ENCODE measurements around the gene BPIFB4.

Gene BPIFB4

DNA sequence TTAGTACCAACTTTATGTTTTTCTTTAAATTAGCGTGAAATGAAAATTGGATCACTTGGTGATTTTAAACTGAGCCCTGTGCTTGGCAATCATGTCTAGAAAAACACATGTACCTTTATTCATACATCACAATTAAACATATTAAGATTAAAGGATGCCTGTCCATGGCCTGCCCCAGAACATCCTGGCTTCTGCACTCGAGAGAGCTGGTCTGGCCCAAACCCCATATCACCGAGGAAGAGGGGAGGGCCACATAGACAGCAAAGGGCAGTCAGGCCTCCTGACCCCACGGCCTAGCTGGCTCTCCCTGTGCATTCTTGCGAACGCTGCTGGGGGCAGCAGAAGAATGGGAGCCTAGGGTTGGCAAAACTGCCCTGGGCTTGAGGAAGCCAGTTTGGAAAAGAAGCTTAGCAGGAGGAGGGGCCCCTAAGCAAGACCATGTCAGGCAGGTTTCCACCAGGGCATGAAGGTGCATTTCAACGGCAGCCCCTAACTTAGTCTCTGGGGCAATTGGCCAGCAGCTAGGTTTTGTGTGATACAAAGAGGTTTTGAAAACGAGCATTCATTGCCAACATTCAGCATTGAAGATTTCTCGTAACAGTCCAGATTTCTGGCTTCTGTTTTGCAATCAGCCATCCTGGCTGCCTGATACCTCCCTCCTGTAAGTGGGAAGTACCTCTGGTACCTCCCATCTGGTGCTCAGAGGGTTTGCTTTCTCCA, 17.2 kb upstream of the BPIFB4 start:
- DNase-seq (ENCODE audit: low read depth in 3 of 3) = no peak

DNA sequence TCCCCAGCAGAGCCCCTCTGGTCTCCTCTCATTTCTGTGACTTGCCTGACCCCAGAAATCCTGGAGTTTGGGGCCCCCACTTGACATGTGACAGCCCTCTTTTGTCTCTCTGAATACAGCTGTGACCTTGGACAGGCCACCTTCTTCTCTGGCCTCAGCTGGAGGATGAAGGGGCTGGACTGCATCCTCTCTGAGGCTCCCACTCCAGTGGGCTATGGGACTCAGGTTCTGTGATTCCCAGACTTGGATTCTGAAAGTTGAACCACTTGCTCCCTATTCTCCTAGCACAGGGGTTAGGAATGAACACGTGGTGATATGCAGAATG, 16.7 kb upstream of the BPIFB4 start:
- no peak for DNase-seq (ENCODE audit: low read depth in 3 of 3)

DNA sequence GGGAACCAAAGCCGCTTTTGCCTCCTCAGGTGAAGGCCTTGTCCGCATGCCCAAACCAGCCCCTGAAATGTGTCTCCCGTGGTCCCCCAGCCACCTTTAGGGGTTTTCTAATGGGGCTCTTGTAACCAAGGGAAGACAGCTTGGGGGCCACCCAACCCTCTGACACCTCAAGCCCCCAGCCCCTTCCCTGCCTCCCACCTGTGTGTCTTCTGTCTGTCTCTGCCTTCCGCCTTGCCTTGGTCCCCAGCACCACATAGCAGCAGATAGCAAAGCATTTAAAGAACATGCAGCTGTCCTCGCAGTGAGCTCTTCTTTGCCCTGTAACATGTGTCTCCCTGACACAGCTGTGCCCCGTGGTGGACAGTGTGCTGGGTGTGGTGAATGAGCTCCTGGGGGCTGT, 16.2 kb upstream of the BPIFB4 start:
- no peak for DNase-seq (ENCODE audit: low read depth in 3 of 3)

DNA sequence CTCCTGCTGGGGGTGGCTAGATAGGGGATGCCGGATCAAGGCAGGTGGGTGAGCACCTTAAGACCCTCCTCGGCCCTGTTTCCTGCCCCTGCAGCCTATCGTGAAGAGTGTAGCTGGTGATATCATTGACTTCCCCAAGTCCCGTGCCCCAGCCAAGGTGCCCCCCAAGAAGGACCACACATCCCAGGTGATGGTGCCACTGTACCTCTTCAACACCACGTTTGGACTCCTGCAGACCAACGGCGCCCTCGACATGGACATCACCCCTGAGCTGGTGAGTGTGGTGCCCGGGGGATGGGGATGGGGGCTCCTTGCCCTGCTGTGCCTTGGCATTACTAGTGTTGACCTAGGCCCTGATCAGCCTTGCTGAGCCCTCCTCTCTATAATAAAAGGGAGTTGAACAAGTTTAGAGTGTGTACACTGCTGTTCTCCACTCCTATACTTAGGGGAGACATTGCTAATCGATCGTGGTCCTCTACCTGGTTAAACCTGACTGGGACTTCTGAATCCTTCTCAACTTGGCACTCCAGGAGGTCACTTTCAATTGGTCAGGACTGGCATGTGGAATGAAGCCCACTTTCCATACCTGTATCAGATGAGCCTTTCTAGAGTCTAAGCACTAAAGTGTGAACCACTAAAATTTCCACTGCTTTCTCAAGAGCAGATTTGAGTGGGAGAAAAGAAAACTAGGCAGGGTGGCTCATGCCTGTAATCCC, 14.7 kb upstream of the BPIFB4 start:
- DNase-seq (ENCODE audit: low read depth in 3 of 3) = no peak

DNA sequence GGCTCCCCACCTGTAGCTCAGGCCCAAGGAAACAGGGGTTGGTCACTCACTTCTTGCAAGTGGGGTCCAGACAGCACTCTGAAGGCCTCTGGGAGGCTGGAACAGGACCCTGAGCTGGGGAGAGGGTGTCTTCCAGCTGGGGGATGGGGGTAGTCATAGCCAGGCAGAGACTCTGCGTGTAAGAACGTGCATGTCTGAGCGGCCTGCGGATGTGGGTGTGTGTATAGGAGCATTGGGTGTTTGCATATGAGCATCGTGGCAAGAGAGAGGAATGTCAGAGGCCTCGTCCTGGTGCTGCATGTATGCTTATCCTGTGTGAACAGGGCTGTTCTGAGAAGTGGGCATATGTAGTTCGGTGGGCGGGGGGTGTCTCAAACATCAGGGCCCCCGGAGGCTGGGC, 13.7 kb upstream of the BPIFB4 start:
- no peak for DNase-seq (ENCODE audit: low read depth in 3 of 3)

DNA sequence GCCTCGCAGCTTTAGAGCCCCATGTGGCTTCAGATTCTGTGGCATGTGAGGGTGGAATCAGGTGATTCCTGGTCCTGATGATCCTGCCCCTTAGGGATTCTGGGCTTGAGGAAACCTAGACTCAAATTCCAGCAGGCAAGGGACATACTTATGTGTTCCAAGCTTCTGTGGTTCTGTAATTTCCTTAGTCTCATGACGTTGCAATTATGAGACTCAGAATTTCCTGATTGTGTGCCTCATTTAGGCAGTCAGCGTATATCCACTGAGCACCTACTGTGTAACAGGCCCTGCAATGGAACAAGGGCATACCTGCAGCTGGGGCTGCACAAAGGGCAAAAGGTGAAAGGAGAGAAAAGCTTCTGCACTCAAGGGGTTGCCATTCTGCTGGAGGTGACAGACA, 11.6 kb upstream of the BPIFB4 start:
- DNase-seq (ENCODE audit: low read depth in 3 of 3) = no peak

DNA sequence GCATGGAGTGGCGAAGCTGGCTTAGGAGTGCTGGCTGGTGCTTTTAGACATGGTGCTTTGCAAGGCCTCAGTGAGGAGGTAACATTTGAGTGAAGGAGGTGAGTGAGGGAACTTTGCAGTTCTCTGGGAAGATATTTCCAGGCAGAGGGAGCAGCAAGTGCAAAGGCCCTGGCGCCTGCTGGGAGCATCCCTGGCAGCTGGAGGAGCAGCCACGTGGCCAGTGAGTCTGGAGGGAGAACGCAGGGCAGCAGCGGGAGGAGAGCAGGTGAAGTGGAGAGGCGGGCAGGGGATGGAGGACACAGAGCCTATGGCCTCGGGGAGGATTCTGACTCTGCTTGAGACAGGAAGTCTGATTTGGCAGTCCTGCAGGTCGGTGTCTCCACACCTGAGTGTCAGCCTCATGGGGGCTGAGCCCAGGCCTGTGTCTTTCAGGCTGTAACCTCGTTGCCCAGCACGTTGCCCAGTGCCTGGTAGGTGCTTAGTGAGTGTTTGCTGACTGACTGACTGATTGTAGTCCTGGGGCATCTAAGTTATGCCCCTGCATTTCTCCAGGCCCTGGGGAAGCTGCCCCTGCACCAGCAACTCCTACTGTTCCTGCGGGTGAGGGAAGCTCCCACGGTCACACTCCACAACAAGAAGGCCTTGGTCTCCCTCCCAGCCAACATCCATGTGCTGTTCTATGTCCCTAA, 11.0 kb upstream of the BPIFB4 start:
- no peak for DNase-seq (ENCODE audit: low read depth in 3 of 3)

DNA sequence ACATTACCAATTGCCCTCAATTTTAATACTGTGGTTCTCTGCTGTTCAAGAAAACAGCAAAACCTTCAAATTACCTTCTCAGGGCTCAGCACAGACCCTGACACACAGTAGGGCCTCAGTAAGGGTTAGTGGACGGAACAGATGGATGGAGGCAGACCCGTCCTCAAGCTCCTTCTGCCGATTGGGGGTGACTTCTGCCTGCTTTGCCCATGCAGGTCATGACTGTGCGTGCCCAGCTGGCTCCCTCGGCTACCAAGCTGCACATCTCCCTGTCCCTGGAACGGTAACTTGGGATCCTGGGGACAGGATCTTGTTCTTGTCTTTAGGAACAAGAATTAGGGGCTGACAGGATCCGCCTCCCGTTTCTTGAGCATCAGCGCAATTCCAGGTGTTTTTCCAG, 9.8 kb upstream of the BPIFB4 start:
- DNase-seq (ENCODE audit: low read depth in 3 of 3) = no peak

DNA sequence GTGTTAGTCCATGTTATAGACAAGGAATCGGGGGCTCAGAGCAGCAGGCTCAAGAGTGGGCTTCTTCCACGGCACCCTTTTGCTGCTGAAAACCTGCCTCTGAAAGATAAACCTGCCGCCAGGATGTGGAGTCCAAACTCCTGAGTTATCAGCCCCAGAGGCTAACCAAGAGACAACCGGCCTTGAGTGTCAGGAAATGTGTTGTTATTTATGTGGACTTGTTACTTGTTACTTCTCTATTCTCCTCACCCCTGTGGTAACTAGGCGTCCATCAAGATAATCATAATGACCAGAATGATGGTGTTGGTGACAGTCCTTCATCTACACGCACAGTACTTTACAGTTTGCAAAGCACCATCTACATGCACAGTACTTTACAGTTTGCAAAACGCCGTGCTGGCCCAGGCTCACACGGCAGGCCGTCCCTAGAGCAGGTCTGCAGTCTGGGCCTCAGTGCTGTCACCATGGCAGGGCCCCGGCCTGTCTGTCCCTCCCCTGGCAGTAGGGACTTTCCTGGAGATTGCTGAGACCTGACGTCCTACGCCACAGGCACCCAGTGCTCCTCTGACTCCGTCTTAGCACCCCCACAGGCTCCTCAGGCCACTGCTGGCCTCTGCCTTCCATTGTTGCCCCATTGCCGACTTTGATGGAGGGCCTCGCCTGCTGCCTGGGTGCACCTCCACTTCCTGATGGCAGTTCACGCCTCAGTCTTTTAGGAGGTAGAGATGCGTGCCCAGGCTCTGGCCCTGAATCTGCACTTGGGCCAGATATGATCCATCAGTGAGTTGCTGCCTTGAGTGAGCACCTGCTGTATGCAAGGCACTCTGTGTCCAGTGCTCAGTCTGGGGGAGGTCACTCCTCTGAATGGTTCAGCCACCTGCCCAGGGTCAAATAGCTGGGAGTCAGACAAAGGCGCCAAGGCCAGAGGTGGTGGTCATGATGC, 9.1 kb upstream of the BPIFB4 start:
- no peak for DNase-seq (ENCODE audit: low read depth in 3 of 3)

DNA sequence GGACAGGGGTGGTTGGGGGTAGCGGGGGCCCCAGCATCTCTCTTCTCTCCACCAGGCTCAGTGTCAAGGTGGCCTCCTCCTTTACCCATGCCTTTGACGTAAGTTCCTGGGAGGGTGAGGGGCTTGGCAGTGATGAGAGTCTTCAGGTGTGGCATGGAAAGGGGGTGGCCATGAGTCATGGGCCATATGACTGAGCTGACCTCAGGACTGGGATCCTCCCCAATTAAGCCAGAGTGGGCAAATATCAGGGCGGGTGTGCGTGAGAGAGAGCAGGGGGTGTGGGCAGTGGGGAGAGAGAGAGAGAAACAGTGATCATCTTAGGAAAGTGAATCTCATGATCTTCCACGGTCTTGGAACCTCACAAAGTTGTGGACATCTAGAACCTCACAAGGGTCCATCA, 8.2 kb upstream of the BPIFB4 start:
- no peak for DNase-seq (ENCODE audit: low read depth in 3 of 3)

DNA sequence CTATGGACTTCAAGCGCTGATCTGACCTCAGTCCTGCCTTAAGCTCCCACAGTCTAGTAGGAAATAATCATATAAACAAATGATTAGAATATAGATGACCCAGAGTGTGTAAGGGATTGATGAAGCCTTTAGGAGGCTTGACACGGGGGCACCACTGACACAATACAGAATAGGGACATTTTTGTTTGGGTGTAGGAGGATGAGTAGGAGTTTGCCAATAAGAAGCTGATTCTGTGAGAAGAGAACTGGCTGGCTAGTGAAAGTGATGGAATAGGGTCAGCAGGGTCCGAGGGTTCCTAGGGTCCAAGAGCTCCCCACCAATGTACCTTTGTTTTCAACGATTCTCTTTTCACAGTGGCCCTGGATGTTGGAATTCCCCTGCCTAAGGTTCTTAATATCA, 7.1 kb upstream of the BPIFB4 start:
- no peak for DNase-seq (ENCODE audit: low read depth in 3 of 3)

DNA sequence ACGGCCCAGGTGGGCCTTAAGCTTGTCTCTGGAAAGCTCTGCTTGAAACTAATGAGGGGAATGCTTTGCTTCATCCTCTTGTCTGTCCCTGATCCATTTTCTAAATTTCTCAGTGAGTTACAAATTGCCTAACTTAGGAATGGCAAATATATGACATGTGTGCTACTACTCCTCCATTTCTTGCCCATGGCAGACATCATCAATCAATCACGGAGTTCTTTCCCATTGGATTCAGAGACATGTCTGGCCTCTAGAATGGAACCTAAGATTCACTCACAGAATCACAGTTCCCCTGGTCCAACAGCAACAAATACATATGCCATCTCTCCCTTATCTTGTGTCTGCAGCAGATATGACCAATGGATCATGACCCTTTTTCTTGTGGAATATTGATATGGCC, 6.6 kb upstream of the BPIFB4 start:
- DNase-seq (ENCODE audit: low read depth in 3 of 3) = no peak

DNA sequence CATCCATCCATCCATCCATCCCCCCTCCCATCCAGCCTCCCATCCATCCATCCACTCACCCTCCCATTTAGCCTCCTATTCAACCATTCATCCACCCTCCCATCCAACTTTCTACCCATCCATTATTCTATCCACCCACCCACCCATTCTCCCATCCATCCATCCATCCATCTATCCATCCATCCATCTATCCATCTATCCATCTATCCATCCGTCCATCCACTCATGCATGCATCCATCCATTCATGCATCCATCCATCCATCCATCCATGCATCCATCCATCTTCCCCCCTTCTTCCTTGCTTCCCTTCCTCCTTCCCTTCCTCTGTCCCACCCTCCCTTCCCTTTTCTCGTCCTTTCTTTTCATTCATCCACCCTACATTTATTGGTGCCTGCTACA, 4.8 kb upstream of the BPIFB4 start:
- no peak for DNase-seq (ENCODE audit: low read depth in 3 of 3)

DNA sequence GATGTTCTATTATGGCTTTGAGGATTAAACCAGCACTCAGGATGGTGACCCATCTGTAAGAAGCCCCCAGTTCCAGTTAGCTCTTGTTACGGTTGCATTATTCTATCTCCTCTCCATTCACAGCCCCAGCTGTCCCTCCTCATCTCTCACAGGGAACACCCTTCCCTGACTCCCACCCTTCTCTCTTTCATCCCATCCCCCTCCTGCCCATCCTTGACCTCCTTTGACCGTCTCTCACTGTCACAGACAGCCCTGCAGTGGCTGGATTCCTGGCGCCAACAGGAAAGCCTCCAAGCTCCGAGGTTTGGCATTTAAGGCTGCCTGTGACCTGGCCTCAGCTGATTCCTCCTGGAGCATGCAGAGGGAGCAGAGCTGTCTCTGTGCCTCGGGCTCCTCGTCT, 4.2 kb upstream of the BPIFB4 start:
- DNase-seq (ENCODE audit: low read depth in 3 of 3) = no peak

DNA sequence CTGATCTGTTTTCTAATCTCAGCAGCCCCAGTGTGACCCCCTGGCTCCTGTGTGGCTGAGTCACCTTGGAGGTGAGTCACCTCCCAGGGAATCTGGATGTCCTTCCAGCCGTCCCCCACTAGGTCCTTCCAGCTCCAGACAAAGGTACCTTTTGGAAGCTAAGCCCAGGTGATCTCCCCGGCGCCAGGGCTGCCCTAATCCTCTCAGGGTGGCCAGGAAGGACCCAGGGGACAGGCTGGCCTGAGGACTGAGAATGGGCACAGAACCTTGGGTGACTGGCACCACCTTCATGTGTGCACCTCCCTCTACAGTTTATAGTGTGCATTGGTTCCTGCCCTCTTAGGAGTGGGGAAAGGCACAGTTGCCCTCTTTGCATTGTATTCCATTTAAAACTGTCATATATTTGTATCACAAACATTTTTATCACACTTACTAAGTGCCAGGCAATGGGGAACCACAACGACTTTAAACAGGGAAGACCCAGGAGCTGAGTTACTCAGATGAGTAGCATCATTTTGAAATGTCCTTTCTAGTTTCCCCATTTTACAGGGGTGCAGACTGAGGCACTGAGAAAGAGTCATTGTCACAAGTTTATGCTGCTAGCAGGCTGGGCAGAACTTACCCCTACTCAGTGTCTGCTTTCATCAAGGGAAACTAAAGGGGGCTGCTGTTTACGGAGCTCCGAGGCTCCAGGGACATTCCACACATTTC, 2.6 kb upstream of the BPIFB4 start:
- DNase-seq (ENCODE audit: low read depth in 3 of 3) = no peak

DNA sequence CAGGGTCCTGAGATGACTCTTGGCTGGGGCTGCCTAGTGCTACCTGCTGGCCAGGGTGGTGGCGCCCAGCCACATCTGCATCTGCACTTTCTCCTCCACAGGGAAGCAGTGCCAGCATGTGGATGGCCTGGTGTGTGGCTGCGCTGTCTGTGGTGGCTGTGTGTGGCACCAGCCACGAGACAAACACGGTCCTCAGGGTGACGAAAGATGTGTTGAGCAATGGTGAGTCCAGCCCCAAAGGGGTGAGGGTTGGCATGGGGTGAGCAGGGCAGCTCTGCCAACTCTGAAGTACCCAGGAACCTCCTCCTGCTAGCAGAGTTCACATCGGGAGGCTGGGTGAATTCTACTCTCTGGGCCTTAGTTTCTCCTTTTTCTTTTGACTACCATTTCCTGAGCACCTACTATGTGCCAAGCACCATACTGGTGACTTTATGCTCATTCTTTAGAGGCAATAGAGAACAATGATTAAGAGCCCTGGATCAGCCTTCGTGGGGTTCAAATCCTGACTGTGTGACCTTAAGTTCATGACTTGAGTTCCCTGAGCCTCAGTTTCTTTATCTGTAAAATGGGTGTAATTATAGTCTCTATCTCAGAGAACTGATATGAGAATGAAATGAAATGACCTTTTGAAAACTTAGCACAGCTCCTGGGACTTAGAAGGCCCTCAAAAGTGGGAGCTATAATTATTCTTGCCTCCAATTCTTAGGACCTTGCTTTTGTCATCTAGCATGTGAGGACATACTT, 2.1 kb downstream of the BPIFB4 start:
- DNase-seq (ENCODE audit: low read depth in 3 of 3) = no peak

DNA sequence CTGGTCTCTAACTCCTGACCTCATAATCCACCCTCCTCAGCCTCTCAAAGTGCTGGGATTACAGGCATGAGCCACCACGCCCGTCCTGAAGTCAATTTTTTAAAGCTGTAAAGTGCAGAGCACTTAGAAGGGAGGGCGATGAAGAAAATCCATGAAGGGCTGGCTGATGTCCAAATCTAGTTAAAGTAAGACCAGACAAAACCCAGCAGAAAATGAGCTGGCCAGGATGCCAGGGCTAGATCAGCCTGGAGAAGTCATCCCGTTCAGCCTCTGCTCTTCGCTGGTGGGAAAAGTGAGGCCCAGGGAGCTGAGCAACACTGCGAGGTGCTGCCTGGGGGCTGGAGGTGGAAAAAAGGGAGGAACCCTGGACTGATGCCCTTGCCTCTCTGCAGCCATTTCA, 3.1 kb downstream of the BPIFB4 start:
- DNase-seq (ENCODE audit: low read depth in 3 of 3) = no peak

DNA sequence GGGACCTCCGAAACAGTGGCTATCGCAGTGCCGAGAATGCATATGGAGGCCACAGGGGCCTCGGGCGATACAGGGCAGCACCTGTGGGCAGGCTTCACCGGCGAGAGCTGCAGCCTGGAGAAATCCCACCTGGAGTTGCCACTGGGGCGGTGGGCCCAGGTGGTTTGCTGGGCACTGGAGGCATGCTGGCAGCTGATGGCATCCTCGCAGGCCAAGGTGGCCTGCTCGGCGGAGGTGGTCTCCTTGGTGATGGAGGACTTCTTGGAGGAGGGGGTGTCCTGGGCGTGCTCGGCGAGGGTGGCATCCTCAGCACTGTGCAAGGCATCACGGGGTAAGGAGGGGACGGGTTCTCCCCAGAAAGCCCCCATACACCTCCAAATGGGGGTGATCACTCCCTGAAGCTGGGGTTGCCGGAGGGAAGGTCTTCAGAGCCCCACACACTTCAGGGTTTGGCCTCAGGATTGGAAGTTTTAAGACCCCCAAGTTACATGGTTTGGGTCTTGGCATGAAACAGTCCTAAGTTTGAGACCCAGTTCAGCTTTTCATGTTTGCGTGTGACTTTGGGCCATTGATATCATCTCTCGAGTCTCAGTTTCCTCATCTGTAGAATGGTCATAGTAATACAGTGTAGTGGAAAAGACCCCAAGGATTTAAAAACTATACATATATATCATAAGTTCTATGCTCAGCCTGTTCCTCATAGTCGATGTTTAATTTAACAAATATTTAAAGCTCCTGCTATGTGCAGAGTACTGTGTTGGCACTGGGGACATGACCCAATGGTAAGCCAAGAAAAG, 4.3 kb downstream of the BPIFB4 start:
- DNase-seq (ENCODE audit: low read depth in 3 of 3) = no peak

DNA sequence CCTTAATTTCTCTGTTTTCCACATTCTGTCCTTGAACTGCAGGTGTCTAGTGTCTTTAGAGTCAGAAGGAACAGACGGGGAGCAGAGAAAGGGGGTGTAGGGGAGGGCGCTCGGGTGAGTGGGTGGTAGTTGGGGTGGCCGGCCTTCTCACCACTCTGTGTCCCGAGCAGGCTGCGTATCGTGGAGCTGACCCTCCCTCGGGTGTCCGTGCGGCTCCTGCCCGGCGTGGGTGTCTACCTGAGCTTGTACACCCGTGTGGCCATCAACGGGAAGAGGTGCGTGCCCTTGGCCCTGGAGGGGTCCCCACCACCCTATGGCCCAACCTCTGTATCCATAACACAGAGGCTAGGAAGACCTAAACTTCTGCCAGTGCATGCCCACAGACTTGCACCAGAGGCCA, 5.3 kb downstream of the BPIFB4 start:
- DNase-seq (ENCODE audit: low read depth in 3 of 3) = no peak

Data from stimulated activated CD4-positive, alpha-beta T cell treated with anti-CD3 and anti-CD28 coated beads, TNF-alpha, amount 100 ng/mL, for 48 hours (primary cell).